Spleen (tissue), 11 donors: Measurements from ENCODE around the gene RYR3. TPM values are rescaled to one million over a fixed set of nuclear protein-coding genes. Genes with fewer than 3 reads are reported as not detected.

Source experiments
- DNase-seq: peaks from one replicate; pipeline ENCODE4 v3.0.0-alpha.2; 2020
- H3K27ac ChIP-seq, 8 donors: fragments of 200-600 bp; sonication (generic) in 7 of 8; 1 replicate in 4 of 8; 2 replicates in 4 of 8; pipeline versions ENCODE4 v1.5.0 to v1.8.0; 2016 to 2021; ENCODE audit warnings: inconsistent platforms in 4 of 8, mild to moderate bottlenecking in 4 of 8, moderate library complexity in 1 of 8
- H3K27me3 ChIP-seq, 7 donors: fragments of 200-600 bp; sonication (generic) in 6 of 7; replicated peaks in 1 of 7; 1 replicate in 4 of 7; 2 replicates in 3 of 7; pipeline versions ENCODE4 v1.5.0 to v1.8.0; 2016 to 2021; ENCODE audit warnings: inconsistent platforms in 3 of 7, mild to moderate bottlenecking in 1 of 7
- H3K36me3 ChIP-seq, 6 donors: fragments of 200-600 bp; sonication (generic) in 5 of 6; 1 replicate in 4 of 6; 2 replicates in 2 of 6; pipeline versions ENCODE4 v1.5.0 to v1.8.0; 2016 to 2021; ENCODE audit warnings: inconsistent platforms in 2 of 6
- H3K4me1 ChIP-seq, 6 donors: fragments of 200-600 bp; sonication (generic) in 5 of 6; 1 replicate in 3 of 6; 2 replicates in 3 of 6; pipeline versions ENCODE4 v1.5.0 to v1.8.0; 2016 to 2021; ENCODE audit warnings: inconsistent platforms in 3 of 6
- H3K4me3 ChIP-seq, 8 donors: fragments of 200-600 bp; sonication (generic) in 7 of 8; 1 replicate in 4 of 8; 2 replicates in 4 of 8; pipeline versions ENCODE4 v1.5.0 to v1.8.0; 2016 to 2021; ENCODE audit warnings: inconsistent platforms in 4 of 8, mild to moderate bottlenecking in 4 of 8, moderate library complexity in 2 of 8
- H3K9me3 ChIP-seq, 8 donors: fragments of 200-600 bp; sonication (generic) in 7 of 8; 1 replicate in 4 of 8; 2 replicates in 4 of 8; pipeline versions ENCODE4 v1.5.0 to v1.8.0; 2016 to 2021; ENCODE audit warnings: inconsistent platforms in 4 of 8
- CTCF ChIP-seq, 11 experiments: fragments of 200-600 bp in 7 of 11; fragments of 450-650 bp in 4 of 11; sonication (generic) in 4 of 11; IDR thresholded peaks in 8 of 11; conservative IDR thresholded peaks in 3 of 11; 1 replicate in 7 of 11; 2 replicates in 4 of 11; pipeline versions ENCODE4 v1.4.0 to v1.8.0; 2016 to 2021; ENCODE audit warnings: antibody characterized with exemption in 11 of 11, inconsistent platforms in 4 of 11, mild to moderate bottlenecking in 1 of 11
- POLR2A ChIP-seq, 3 donors: fragments of 450-650 bp; IDR thresholded peaks; one replicate each; pipeline ENCODE4 v1.5.1; 2017; ENCODE audit warnings: antibody characterized with exemption in 3 of 3, mild to moderate bottlenecking in 1 of 3
- POLR2AphosphoS5 ChIP-seq, 3 donors: sonication (generic); formaldehyde crosslinking; IDR thresholded peaks; one replicate each; pipeline ENCODE4 v1.5.1; 2017; ENCODE audit warnings: antibody characterized with exemption in 3 of 3
- WGBS, 5 donors: extraction: QIAGEN DNeasy Blood & Tissue Kit in 3 of 5; methylation state at CpG; one replicate each; pipeline versions ENCODE4 v1.1.5 to v1.1.7; 2013 to 2018; 5-methylcytosine and 5-hydroxymethylcytosine counted together
- intact Hi-C: fragments of 100-400 bp; cut with DNase I; formaldehyde crosslinking; loops from one replicate; pipeline ENCODE4 v1.15.0; 2023; ENCODE audit warnings: low total_unique reads
- polyA plus RNA-seq, 3 donors: library from polyadenylated mRNA; stranded (reverse); fragments of 200-250 nt; gene quantifications; one replicate each; pipeline ENCODE4 v1.2.1, GENCODE V29; 2013
- total RNA-seq, 7 donors: library from RNA; depleted of rRNA in 3 of 7; stranded (reverse); fragments of >200 nt in 3 of 7; fragmentation: NEBNext Ultra II Directional in 4 of 7; extraction: Animal tissue kit (Norgen Biotek cat#: 25700) in 4 of 7; gene quantifications; one replicate each; pipeline versions ENCODE4 v1.1.0 to v1.2.1, GENCODE V29; 2016 to 2021
- donor health status: healthy with polysubstance abuse.
- donor health status: DM: no; HTN: no; CAD: no; lungs with moderate emphysema.
- donor health status: DM: no; HTN: no; CAD: no.
- donor health status: Bipolar disorder and iron deficiency.
- donor health status: healthy.
- donor health status: DM: no; HTN: no; CAD: no.
- donor health status: DM: yes; HTN: yes; CAD: no.

RYR3 gene
- total and polyA plus RNA-seq, 10 donors = 0.11 to 5.9 (median 1.3) TPM

- H3K9me3 ChIP-seq = no peaks in the 10 kb centered on the region
- H3K27me3 ChIP-seq = peaks cover 0 to 36% (median 0%) of the 10 kb centered on the region in 7 donors
- intact Hi-C loops = no loop called here
- no peaks in the 10 kb centered on the region for H3K36me3 ChIP-seq
- H3K27ac ChIP-seq = no peak overlapping the region
- no peak overlapping the region for H3K4me3 ChIP-seq
- 17 to 31% (median 22%) methylated on average over 1 of the region's 1 CpG for WGBS, 5 donors
- TF ChIP-seq POLR2AphosphoS5 (IDR thresholded peaks at IDR 0.05) (no peak), CTCF (IDR thresholded peaks at IDR 0.05 in 8 of 11, conservative IDR thresholded peaks at IDR 0.05 in 3 of 11) (no peak), POLR2A (IDR thresholded peaks at IDR 0.05) (no peak)
- no peaks in the 10 kb centered on the region for H3K4me1 ChIP-seq
- no peak for DNase-seq
These were observed 132.9 kb downstream of the RYR3 start for GRCh38 chr15:33443708-33444107.

- DNase-seq = no peak
- Histone ChIP-seq H3K27me3 (peaks cover 0 to 44% (median 3%) of the 10 kb centered on the region in 7 donors), H3K9me3 (no peaks in the 10 kb centered on the region), H3K4me1 (peaks cover 0 to 5% (median 0%) of the 10 kb centered on the region in 6 donors), H3K27ac (no peak overlapping the region), H3K36me3 (no peaks in the 10 kb centered on the region), H3K4me3 (no peak overlapping the region)
- WGBS, 5 donors = 14 to 40% (median 33%) methylated on average over 4 of the region's 4 CpGs
- TF ChIP-seq POLR2AphosphoS5 (IDR thresholded peaks at IDR 0.05) (no peak), POLR2A (IDR thresholded peaks at IDR 0.05) (no peak), CTCF (IDR thresholded peaks at IDR 0.05 in 8 of 11, conservative IDR thresholded peaks at IDR 0.05 in 3 of 11) (no peak)
- intact Hi-C loops = no loop called here
These were observed 135.2 kb downstream of the RYR3 start for GRCh38 chr15:33445984-33446383.

GRCh38 chr15:33448151-33448550, 137.4 kb downstream of the RYR3 start:
- TF ChIP-seq POLR2A (IDR thresholded peaks at IDR 0.05) (no peak), CTCF (IDR thresholded peaks at IDR 0.05 in 8 of 11, conservative IDR thresholded peaks at IDR 0.05 in 3 of 11) (no peak), POLR2AphosphoS5 (IDR thresholded peaks at IDR 0.05) (no peak)
- Histone ChIP-seq H3K27ac (no peak overlapping the region), H3K4me3 (no peak overlapping the region), H3K4me1 (peaks cover 0 to 5% (median 0%) of the 10 kb centered on the region in 6 donors), H3K36me3 (no peaks in the 10 kb centered on the region), H3K9me3 (no peaks in the 10 kb centered on the region), H3K27me3 (peaks cover 0 to 32% (median 0%) of the 10 kb centered on the region in 7 donors)
- no peak for DNase-seq
- intact Hi-C loops = no loop called here
- 71 to 83% (median 83%) methylated on average over 4 of the region's 4 CpGs for WGBS, 5 donors

- WGBS, 5 donors = 72 to 87% (median 77%) methylated on average over 9 of the region's 9 CpGs
- Histone ChIP-seq H3K27me3 (peaks cover 0 to 28% (median 0%) of the 10 kb centered on the region in 7 donors), H3K36me3 (no peaks in the 10 kb centered on the region), H3K4me3 (no peak overlapping the region), H3K4me1 (peaks cover 0 to 5% (median 0%) of the 10 kb centered on the region in 6 donors), H3K9me3 (no peaks in the 10 kb centered on the region), H3K27ac (no peak overlapping the region)
- TF ChIP-seq POLR2AphosphoS5 (IDR thresholded peaks at IDR 0.05) (no peak), POLR2A (IDR thresholded peaks at IDR 0.05) (no peak), CTCF (IDR thresholded peaks at IDR 0.05 in 8 of 11, conservative IDR thresholded peaks at IDR 0.05 in 3 of 11) (no peak)
- no peak for DNase-seq
- intact Hi-C loops = no loop called here
These were observed 138.3 kb downstream of the RYR3 start for GRCh38 chr15:33448961-33449606.
